Measurements from ENCODE around the gene BST2.
"Not testable (repeated sequence)": the region's sequence is repeated elsewhere in the genome, so short reads cannot be mapped to it uniquely, and the experiment has no call there.

Gene BST2

GRCh38 chr19:17389957-17390664 is 15.3 kb downstream of the BST2 start:
- DNase-seq: no peak

- DNase-seq: no peak
Measured at GRCh38 chr19:17389288-17389687, 16.1 kb downstream of the BST2 start.

DNA sequence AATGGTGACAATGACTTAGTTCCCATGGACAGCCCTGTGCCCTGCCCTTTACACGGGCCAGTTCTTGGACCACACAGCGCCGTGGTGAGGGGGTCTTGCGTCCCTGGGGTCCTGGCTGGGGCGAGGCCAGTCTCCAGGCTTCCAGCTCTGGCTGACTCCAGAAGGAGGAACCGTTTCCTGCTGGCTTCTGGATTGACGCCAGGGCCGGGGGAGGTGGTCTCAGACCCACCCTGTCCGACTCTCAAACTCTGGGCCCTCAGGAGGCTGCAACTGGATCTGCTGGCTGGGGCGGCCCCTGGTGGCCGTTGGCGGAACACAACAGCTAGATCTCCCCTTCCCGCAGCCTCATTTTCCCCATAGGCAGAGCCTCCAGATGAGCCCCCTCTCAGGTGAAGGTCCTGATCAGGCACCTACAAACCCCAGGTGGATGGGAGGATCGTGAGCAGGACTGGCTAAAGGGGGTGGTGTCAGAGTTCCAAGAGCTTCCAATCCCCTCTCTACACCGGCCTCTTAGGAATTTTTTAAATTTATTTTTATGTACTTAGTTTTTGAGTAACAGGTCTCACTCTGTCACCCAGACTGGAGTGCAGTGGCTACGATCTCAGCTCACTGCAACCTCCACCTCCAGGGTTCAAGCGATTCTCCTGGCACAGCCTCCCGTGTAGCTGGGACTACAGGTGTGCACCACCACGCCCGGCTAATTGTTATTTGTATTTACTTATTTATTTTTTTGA is 19.4 kb downstream of the BST2 start:
- DNase-seq: peak in 3 of 14 donors; percentile 6 to 23 (median 15)

DNA sequence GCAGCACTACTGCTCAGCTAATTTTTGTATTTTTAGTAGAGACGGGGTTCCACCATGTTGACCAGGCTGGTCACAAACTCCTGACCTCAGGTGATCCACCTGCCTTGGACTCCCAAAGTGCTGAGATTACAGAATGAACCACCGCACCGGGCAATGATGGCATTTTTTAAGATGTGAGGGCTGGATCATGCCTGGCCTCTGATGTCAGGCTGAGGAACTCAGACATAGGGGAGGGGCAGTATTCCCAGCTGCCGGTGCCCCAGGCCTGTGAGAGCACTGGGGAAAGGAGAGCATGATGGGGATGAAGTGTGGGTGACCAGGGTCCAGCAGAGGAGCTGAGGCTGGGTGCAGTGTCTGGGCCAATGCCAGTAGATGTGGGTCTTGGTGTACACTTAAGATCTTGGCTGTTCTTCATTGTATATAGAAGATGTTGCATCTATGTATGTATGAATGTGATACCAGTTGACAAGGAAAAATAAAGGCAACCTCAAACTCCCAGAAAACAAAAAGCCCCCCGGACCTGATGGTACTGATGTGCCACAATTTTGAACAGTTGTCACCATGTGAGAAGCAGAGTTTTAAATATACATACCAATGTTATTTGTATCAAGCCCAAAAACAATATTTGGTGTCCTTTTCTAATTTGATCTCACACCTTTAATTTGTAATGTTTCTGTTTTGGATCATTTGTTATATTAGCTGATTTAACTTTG is 24.8 kb downstream of the BST2 start:
- no peak for DNase-seq

GRCh38 chr19:17379221-17379631 is 26.2 kb downstream of the BST2 start:
- DNase-seq: peak in 1 of 14 donors; percentile 4

- no peak for DNase-seq
Measured at GRCh38 chr19:17378271-17378670, 27.2 kb downstream of the BST2 start.

DNA sequence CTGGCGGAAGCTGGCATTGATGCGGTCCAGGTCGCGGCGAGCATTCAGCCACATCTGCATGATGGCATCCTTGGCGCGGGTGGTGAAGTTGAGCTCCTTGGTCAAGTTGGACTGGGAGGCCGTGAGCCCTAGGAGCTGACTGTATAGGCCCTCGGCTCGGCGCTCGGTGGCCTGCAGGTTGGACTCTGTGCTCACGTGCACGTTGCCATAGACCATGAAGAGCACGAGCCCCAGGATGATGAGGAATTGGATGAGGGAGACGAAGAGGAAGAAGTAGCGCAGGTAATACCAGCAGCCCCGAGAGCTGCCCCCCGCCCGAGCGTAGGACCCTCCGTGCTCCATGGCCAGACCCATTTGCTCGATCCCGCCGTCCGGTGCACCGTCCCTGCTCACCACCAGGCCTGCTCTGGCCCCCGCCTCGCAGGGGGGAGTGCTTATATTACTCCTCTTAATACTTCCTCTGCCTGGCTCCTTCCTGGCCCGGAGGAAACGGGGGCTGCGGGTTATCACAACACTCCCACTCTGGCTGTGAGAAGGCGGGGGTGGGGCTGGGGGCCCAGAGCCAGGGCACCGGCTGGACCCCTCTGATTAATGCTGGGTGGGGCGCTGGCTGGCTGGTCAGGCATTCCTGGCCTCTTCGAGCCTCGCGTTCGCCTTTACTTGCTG is 28.4 kb downstream of the BST2 start, which contains the start of gene PLVAP:
Gene PLVAP (minus strand): TSS at position 408 of the 666 bp plus-strand sequence. CDS start 54 bp downstream, at position 354.
- DNase-seq: no peak

DNA sequence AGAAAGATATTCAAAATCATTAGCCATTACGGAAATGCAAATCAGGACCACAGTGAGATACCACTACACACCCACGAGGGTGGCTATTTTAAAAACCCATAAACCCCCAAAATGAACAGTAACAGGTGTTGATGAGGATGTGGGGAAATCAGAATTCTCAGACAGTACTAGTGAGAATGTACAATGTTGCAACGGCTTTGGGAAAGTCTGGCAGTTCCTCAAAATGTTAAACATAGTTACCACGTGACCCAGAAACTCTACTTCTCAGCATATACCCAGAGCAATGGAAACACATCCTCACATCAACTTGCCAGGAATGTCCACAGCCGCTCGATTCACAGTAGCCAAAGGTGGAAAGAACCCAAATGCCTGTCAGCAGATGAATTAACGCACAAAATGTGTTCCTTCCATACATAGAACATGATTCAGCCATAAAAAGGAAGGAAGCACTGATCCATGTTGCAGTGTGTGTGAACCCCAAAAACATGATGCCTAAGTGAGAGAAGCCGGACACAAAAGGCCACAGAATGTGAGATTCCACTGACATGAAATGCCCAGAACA is 35.3 kb downstream of the BST2 start:
- peak in 3 of 14 donors; percentile 3 to 12 (median 8) for DNase-seq

DNA sequence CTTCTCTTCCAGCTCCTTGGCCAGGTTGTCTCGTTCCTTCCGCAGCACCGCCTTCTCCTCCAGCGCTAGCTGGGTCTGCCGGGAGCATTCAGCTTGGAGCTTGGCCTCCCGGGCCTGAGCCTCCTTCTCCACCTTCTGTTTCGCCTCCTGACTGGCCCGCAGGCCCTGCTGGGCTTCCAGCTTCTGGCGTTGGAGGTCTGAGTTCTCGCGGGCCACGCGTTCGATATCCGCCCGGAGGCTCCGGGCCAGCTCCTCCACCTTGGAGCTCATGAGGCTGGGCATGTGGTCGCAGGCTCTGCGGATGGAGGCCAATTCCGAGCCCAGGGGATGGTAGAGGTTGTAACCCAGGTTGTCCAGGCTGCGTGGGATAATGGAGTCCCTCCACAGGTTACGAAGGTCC is 40.1 kb downstream of the BST2 start:
- DNase-seq: no peak

DNA sequence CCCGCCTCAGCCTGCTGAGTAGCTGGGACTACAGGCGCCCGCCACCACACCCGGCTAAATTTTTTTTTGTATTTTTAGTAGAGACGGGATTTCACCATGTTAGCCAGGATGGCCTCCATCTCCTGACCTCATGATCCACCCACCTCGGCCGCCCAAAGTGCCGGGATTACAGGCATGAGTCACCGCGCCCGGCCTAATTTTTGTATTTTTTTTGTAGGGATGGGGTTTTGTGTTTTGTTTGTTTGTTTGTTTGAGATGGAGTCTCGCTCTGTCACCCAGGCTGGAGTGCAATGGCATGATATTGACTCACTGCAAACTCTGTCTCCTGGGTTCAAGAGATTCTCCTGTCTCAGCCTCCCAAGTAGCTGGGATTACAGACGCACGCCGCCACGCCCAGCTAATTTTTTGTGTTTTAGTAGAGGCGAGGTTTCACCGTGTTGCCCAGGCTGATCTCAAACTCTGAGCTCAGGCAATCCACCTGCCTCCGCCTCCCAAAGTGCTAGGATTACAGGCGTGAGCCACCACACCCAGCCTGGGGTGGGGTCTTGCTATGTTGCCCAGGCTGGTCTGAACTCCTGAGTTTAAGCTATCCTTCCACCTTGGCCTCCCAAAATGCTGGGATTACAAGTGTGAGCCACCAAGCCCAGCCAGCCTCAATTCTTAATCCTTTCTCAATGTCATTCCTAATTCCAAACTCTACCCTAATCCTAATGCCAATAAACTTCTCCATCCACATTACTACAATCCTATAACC is 41.4 kb downstream of the BST2 start:
- not testable (repeated sequence) for DNase-seq

DNA sequence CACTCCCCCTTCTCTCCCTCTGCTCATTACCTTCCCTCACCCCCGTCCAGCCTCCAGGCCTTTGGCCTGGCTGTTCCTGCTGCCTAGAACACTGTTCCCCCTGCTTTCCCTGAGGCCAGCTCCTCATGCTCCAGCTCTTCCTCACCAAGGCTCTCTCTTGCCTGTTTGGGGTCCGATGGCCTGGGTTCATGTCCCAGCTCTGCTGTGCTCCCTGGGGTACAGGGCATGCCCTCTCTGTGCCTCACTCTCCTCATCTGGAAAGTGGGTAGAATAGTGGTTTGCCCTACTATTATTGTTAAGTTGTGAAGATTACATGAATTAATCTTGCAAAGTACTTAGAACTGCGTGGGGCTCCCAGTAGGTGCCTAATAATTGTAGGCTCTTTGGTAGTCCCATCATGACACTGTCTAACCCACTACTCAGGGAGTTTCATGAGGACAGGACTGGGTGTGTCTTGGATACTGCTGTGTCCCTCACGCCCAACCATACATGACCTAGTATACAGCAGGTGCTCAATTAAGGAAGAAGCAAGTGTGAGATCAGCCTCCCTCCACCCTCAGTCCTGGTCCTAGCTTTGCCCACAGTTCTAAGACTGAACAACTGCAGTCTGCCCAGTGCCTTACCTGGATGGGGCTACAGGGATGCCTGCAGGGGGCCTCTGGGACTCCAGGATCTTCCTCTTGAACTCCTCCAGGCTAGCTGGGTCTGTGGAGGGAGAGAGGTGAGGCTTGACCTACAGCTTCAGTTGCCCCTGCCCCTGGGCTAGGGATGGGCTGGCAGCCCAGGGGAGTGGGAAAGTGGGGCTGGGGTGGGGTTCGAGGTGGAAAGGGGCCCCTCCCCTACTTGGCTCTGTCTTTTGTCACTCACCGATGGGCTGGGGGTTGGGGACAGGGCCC is 45.3 kb downstream of the BST2 start:
- DNase-seq: no peak

- no peak for DNase-seq
Measured at GRCh38 chr19:17358395-17358794, 47.0 kb downstream of the BST2 start.

- DNase-seq: no peak
Measured at GRCh38 chr19:17357724-17358123, 47.7 kb downstream of the BST2 start.

DNA sequence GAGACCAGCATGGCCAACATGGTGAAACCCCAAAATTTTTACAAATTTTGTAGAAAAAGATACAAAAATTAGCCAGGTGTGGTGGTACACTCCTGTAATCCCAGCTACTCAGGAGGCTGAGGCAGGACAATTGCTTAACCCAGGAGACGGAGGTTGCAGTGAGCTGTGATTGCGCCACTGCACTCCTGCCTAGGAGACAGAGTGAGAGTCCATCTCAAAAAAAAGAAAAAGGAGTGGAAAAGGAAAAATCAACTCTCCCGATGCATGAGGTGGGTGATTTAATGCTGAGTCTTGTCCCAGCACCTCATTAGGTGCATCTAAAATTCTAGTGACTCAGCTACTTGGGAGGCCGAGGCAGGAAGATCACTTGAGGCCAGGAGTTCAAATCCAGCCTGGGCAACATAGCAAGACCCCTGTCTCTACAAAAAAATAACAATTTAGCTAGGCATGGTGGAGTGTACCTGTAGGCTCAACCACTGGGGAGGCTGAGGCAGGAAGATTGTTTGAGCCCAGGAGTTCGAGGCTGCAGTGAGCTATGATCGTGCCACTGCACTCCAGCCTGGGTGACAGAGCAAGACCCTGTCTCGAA is 48.3 kb downstream of the BST2 start:
- no peak for DNase-seq

GRCh38 chr19:17353386-17353785 is 52.0 kb downstream of the BST2 start:
- no peak for DNase-seq

Data from C1 segment of cervical spinal cord (tissue), 14 donors.